Right lobe of liver (tissue), 4 donors: Measurements from ENCODE around the gene MUCL3.

Experiments
- POLR2A ChIP-seq: fragments of 450-650 bp; IDR thresholded peaks from one replicate; pipeline ENCODE4 v1.6.1; 2017; ENCODE audit warnings: antibody characterized with exemption, mild to moderate bottlenecking
- TF ChIP-seq, protein P1 (sequence below), 4 donors: fragments of 200-600 bp in 3 of 4; fragments of 450-650 bp in 1 of 4; IDR thresholded peaks; one replicate each; pipeline versions ENCODE4 v1.5.1 to v1.8.0; 2016 to 2022; ENCODE audit warnings: antibody characterized with exemption in 4 of 4, mild to moderate bottlenecking in 2 of 4
- donor health status: DM: no; HTN: no; CAD: no.
- donor health status: DM: no; HTN: no; CAD: no.
- donor health status: DM: no; HTN: yes; CAD: no.

DNA sequence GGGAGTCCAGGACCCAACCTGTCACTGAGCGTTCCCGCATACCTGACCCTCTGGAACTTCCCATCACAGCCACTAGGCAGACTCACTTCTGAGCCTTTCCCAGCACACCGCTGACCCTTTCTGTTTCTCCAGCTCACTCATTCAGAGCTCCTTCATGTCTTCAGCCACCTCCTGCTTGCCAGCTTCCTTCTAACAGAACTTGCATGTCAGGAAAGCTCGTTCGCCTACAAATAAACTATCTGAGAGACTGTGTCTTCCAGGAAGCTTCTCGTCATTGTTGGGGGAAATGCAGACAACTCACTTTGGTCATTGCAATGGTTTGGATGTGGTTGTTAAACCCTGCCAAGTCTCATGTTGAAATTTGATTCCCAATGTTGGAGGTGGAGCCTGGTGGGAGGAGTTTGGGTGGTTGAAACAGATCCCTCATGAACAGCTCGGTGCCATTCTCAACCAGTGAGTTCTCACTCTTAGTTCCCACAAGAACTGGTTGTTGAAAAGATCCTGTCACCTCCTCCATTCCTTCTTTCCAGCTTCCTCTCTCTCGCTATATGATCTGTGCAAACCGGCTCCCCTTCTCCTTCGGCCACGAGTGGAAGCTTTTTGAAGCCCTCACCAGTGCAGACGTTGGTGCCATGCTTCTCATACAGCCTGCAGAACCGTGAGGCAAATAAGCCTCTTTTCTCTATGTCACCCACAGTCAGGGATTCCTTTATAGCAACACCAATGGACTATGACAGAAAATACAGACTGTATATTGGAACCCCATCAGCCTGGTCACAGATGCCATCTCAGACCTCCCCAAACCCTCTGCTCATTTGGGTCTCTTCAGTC is 41.4 kb downstream of the MUCL3 start:
- TF ChIP-seq, protein P1, sequence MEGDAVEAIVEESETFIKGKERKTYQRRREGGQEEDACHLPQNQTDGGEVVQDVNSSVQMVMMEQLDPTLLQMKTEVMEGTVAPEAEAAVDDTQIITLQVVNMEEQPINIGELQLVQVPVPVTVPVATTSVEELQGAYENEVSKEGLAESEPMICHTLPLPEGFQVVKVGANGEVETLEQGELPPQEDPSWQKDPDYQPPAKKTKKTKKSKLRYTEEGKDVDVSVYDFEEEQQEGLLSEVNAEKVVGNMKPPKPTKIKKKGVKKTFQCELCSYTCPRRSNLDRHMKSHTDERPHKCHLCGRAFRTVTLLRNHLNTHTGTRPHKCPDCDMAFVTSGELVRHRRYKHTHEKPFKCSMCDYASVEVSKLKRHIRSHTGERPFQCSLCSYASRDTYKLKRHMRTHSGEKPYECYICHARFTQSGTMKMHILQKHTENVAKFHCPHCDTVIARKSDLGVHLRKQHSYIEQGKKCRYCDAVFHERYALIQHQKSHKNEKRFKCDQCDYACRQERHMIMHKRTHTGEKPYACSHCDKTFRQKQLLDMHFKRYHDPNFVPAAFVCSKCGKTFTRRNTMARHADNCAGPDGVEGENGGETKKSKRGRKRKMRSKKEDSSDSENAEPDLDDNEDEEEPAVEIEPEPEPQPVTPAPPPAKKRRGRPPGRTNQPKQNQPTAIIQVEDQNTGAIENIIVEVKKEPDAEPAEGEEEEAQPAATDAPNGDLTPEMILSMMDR (IDR thresholded peaks at IDR 0.05): peak in 3 of 4 donors; percentile 3 to 27 (median 9)
- no peak for TF ChIP-seq POLR2A
